ENCODE data around the gene CERKL. TPM values are rescaled to one million over a fixed set of nuclear protein-coding genes. Genes with fewer than 3 reads are reported as not detected.

Gene CERKL
- total and polyA plus RNA-seq, 12 donors, result 0.03 TPM; not detected in 11

DNA sequence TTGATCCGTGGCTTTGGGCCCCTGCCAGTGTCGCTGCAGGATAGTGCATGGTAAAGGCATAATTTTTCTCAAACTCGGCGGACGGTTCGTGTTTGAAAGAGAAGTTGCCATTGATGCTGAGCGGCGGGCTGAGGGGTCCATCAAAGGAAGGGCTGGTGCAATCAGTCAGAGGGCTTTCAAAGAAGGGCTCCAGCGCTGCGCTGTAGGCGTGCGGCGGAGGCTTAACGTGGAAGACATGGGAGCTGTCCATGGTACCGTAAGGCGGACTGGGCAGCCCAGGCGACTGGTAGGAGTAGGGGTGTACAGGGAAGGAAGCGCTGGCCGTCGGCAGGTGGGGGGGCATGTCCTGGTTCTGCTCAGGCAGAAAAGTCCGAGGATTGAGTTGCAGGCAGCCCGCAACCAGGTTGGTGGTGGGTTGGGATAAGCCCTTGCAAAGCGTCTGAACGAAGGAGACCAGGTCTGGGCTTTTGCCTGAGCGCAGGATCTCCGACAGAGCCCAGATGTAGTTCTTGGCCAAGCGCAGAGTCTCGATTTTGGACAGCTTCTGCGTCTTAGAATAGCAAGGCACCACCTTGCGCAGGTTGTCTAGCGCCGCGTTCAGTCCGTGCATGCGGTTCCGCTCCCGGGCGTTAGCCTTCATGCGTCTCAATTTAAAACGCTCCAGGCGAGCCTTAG is 21.1 kb upstream of the CERKL start:
- Histone ChIP-seq H3K27ac (no peak overlapping the region), H3K36me3 (replicated peaks in 1 of 2) (no peaks in the 10 kb centered on the region), H3K4me1 (replicated peaks in 1 of 2) (peaks cover 0 to 4% of the 10 kb centered on the region in 2 donors), H3K4me3 (no peak overlapping the region), H3K9me3 (replicated peaks in 1 of 3) (no peaks in the 10 kb centered on the region), H3K27me3 (peaks cover 56% of the 10 kb centered on the region)
- intact Hi-C loops (cut with DNase I), result no loop called here
- peak; percentile 46 to 70 (median 66) for DNase-seq
- 7 to 11% (median 8%) methylated on average over 19 to 41 of the region's 41 CpGs for WGBS, 4 donors
- TF ChIP-seq, protein P1, sequence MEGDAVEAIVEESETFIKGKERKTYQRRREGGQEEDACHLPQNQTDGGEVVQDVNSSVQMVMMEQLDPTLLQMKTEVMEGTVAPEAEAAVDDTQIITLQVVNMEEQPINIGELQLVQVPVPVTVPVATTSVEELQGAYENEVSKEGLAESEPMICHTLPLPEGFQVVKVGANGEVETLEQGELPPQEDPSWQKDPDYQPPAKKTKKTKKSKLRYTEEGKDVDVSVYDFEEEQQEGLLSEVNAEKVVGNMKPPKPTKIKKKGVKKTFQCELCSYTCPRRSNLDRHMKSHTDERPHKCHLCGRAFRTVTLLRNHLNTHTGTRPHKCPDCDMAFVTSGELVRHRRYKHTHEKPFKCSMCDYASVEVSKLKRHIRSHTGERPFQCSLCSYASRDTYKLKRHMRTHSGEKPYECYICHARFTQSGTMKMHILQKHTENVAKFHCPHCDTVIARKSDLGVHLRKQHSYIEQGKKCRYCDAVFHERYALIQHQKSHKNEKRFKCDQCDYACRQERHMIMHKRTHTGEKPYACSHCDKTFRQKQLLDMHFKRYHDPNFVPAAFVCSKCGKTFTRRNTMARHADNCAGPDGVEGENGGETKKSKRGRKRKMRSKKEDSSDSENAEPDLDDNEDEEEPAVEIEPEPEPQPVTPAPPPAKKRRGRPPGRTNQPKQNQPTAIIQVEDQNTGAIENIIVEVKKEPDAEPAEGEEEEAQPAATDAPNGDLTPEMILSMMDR (IDR thresholded peaks at IDR 0.05), result no peak
- no peak for TF ChIP-seq POLR2A (IDR thresholded peaks at IDR 0.05)

DNA sequence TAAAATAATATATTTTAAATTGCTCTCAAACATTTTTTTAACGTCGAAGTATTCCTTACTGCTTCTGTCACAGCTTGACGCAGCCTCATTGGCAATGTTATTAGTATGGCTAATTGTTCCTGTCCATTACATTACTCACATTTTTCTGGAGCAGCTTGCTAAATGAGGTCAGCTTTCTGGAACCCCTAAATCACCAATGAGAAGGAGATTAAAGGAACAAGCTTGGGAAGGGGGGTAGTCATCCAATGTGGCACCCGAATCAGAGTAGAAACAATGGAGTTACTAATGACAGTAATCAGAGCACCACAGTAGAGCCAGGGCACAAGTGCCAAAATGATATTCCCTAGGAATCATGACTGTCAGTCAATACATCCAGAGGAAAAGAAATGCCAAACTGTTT is 18.3 kb upstream of the CERKL start:
- intact Hi-C loops (cut with DNase I), result no loop called here
- H3K27me3 ChIP-seq, result peaks cover 29% of the 10 kb centered on the region
- H3K27ac ChIP-seq, result no peak overlapping the region
- H3K4me1 ChIP-seq (replicated peaks in 1 of 2), result no peaks in the 10 kb centered on the region
- no peak overlapping the region for H3K4me3 ChIP-seq
- no peak for TF ChIP-seq POLR2A (IDR thresholded peaks at IDR 0.05)
- TF ChIP-seq, protein P1 (IDR thresholded peaks at IDR 0.05), result no peak
- DNase-seq, result no peak
- no peaks in the 10 kb centered on the region for H3K9me3 ChIP-seq (replicated peaks in 1 of 3)
- no peaks in the 10 kb centered on the region for H3K36me3 ChIP-seq (replicated peaks in 1 of 2)
- 23 to 37% (median 35%) methylated on average over 4 of the region's 4 CpGs for WGBS, 4 donors

DNA sequence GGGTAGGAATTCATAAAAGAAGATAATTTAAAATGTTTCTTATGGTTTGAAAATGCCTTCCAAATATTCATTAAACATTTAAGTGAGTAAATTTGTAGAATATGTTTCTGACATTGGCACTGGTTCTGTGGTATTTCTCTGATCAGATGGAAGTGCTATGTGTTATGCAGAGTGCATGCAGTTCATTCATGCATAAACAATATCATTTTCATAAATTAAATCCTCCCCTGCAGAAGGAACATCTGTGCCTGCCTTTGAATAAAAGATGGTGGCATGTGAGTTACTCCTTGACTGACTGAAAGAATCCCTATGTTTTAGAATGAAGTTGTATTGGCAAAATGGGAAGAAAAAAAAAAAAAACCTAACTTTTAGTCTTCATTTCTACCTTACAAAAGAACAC is 17.6 kb upstream of the CERKL start:
- no peak for DNase-seq
- Histone ChIP-seq H3K4me3 (no peak overlapping the region), H3K4me1 (replicated peaks in 1 of 2) (no peaks in the 10 kb centered on the region), H3K9me3 (replicated peaks in 1 of 3) (no peaks in the 10 kb centered on the region), H3K27me3 (peaks cover 22% of the 10 kb centered on the region), H3K27ac (no peak overlapping the region), H3K36me3 (replicated peaks in 1 of 2) (no peaks in the 10 kb centered on the region)
- intact Hi-C loops (cut with DNase I), result no loop called here
- TF ChIP-seq POLR2A (IDR thresholded peaks at IDR 0.05), result no peak
- TF ChIP-seq, protein P1 (IDR thresholded peaks at IDR 0.05), result no peak

DNA sequence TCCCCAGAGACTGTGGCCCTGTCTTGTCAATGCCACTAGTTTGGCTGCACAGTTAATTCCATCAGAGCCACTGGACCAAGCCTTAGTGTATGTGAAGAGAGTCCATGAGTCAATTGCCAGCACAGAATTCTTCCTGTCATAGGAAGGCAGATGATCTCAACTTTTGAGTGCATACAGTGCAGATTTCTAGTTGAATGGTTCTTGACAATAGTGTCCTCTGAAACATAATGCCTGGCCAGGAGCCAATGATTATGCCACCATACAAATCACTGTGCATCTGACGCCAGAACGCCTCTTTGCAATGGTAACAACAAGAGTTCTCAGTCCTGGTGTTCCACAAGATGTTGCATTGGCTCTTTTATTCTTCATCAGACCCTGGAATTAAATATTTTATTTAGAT is 16.3 kb upstream of the CERKL start:
- DNase-seq, result no peak
- Histone ChIP-seq H3K36me3 (replicated peaks in 1 of 2) (no peaks in the 10 kb centered on the region), H3K4me3 (no peak overlapping the region), H3K4me1 (replicated peaks in 1 of 2) (no peaks in the 10 kb centered on the region), H3K27ac (no peak overlapping the region), H3K27me3 (peaks cover 9% of the 10 kb centered on the region), H3K9me3 (replicated peaks in 1 of 3) (no peaks in the 10 kb centered on the region)
- TF ChIP-seq, protein P1 (IDR thresholded peaks at IDR 0.05), result no peak
- no peak for TF ChIP-seq POLR2A (IDR thresholded peaks at IDR 0.05)
- WGBS, 4 donors, result 52 to 66% (median 58%) methylated on average over 2 of the region's 2 CpGs
- intact Hi-C loops (cut with DNase I), result no loop called here
